ENCODE data around the gene HSPB7. TPM values are rescaled to one million over a fixed set of nuclear protein-coding genes. Genes with fewer than 3 reads are reported as not detected.

The HSPB7 gene
- total RNA-seq, 1 experiment from 2014 or later = not detected

- no peak overlapping the region for H2AK5ac ChIP-seq (ENCODE audit: insufficient read length, low read length)
- WGBS (ENCODE audit: extremely low coverage, insufficient read length, low lambda C conversion rate) = no CpG with 5 or more reads among the region's 11 CpGs
- H4K8ac ChIP-seq (replicated peaks; ENCODE audit: insufficient read length, low read depth, low read length) = no peak overlapping the region
- no peak overlapping the region for H3K27ac ChIP-seq (ENCODE audit: insufficient read length, low read depth, low read length)
- H3K18ac ChIP-seq (ENCODE audit: insufficient read length, low read depth, low read length) = no peak overlapping the region
- no peaks in the 10 kb centered on the region for H3K27me3 ChIP-seq (ENCODE audit: insufficient read depth, low read length)
- Mint-ChIP-seq H3K9me3 (no peaks in the 10 kb centered on the region), H3K36me3 (ENCODE audit: insufficient read depth in 1 of 3, low read depth in 3 of 3) (no peaks in the 10 kb centered on the region), H3K27me3 (ENCODE audit: low read depth) (peaks cover 25% of the 10 kb centered on the region), H3K4me3 (no peak overlapping the region), H3K4me1 (peaks cover 7 to 10% of the 10 kb centered on the region in 2 experiments; a peak in 1 of 4 replicates), H3K27ac (no peak overlapping the region)
- no peaks in the 10 kb centered on the region for H3K23me2 ChIP-seq (ENCODE audit: insufficient read length, low read depth, low read length, poor library complexity, severe bottlenecking)
- H2BK5ac ChIP-seq (ENCODE audit: insufficient read length, low read length) = no peak overlapping the region
- no peak overlapping the region for H3K23ac ChIP-seq (ENCODE audit: insufficient read length, low read depth, low read length)
- no peaks in the 10 kb centered on the region for H3K9me3 ChIP-seq (ENCODE audit: control insufficient read depth, low read depth, low read length)
- H3K14ac ChIP-seq (ENCODE audit: insufficient read depth, low read length) = no peak overlapping the region
- no peak overlapping the region for H2BK120ac ChIP-seq (ENCODE audit: low read depth, low read length, poor library complexity, severe bottlenecking)
- H3K4me2 ChIP-seq (ENCODE audit: insufficient read depth, insufficient read length, low read length) = no peak overlapping the region
- H3K4ac ChIP-seq (ENCODE audit: low read depth, low read length) = no peak overlapping the region
- no peak overlapping the region for H2AFZ ChIP-seq (ENCODE audit: low read length)
- no peak overlapping the region for H2BK15ac ChIP-seq (ENCODE audit: low read depth, low read length)
- H3K9ac ChIP-seq (ENCODE audit: extremely low read depth, insufficient read length, low read length) = no peak overlapping the region
- H3K4me1 ChIP-seq (ENCODE audit: insufficient read depth, low read length) = no peaks in the 10 kb centered on the region
- no peak overlapping the region for H4K5ac ChIP-seq (ENCODE audit: insufficient read length, low read depth, low read length)
- TF ChIP-seq CTCF (conservative IDR thresholded peaks at IDR 0.05) = no peak
- peak; percentile 28 for DNase-seq
- no peak overlapping the region for H2BK12ac ChIP-seq (ENCODE audit: insufficient read length, low read depth, low read length)
- H3T11ph ChIP-seq (ENCODE audit: low read length) = no peak overlapping the region
- no peak overlapping the region for H3K56ac ChIP-seq (ENCODE audit: insufficient read length, low read depth, low read length)
- no peaks in the 10 kb centered on the region for H3K79me1 ChIP-seq (ENCODE audit: insufficient read depth, low read depth, low read length, poor library complexity, severe bottlenecking)
- H3K79me2 ChIP-seq (ENCODE audit: insufficient read depth, low read length) = no peaks in the 10 kb centered on the region
- H2BK20ac ChIP-seq (ENCODE audit: low read depth, low read length, poor library complexity, severe bottlenecking) = no peak overlapping the region
- H4K20me1 ChIP-seq (ENCODE audit: control insufficient read depth, insufficient read depth, insufficient read length) = no peaks in the 10 kb centered on the region
- no peak overlapping the region for H4K91ac ChIP-seq (ENCODE audit: insufficient read length, low read depth, low read length)
These were observed 11.8 kb downstream of the HSPB7 start for GRCh38 chr1:16006010-16006409.
